KMS-11 (cell line): ENCODE results near the gene PRSS12.
"Not testable (repeated sequence)": the region's sequence is repeated elsewhere in the genome, so short reads cannot be mapped to it uniquely, and the experiment has no call there.

Experiments used
- H2AFZ ChIP-seq: fragments of 200-600 bp; sonication (generic); 2 replicates; pipeline ENCODE4 v1.6.1; 2016; ENCODE audit warnings: antibody characterized with exemption, mixed run types, low read depth
- H3K27ac ChIP-seq: fragments of 200-600 bp; sonication (generic); 2 replicates; pipeline ENCODE4 v1.6.1; 2016; ENCODE audit warnings: mild to moderate bottlenecking, mixed run types
- H3K27me3 ChIP-seq: fragments of 200-600 bp; sonication (generic); 2 replicates; pipeline ENCODE4 v1.6.1; 2017; ENCODE audit warnings: mild to moderate bottlenecking, low read depth, mixed run types, moderate library complexity; ENCODE audit not compliant: insufficient read depth
- H3K36me3 ChIP-seq: fragments of 200-600 bp; sonication (generic); 2 replicates; pipeline ENCODE4 v1.6.1; 2017; ENCODE audit warnings: mild to moderate bottlenecking, mixed run types; ENCODE audit not compliant: insufficient read depth
- H3K4me1 ChIP-seq: fragments of 200-600 bp; sonication (generic); 2 replicates; pipeline ENCODE4 v1.6.1; 2016; ENCODE audit warnings: mild to moderate bottlenecking, low read depth, mixed run types; ENCODE audit not compliant: poor library complexity, severe bottlenecking
- H3K4me2 ChIP-seq: fragments of 200-600 bp; sonication (generic); 2 replicates; pipeline ENCODE4 v1.7.0; 2016; ENCODE audit warnings: mild to moderate bottlenecking, mixed run types
- H3K4me3 ChIP-seq: fragments of 200-600 bp; sonication (generic); IDR thresholded peaks from 2 replicates; pipeline ENCODE4 v1.6.1; 2017; ENCODE audit warnings: low read depth, low read length, mixed read lengths; ENCODE audit not compliant: insufficient read depth
- H3K79me2 ChIP-seq: fragments of 200-600 bp; sonication (generic); 2 replicates; pipeline ENCODE4 v1.6.1; 2016; ENCODE audit warnings: low read depth, mixed run types; ENCODE audit not compliant: insufficient read depth
- H3K9ac ChIP-seq: fragments of 200-600 bp; sonication (generic); 2 replicates; pipeline ENCODE4 v1.6.1; 2016; ENCODE audit warnings: mild to moderate bottlenecking, mixed run types
- H4K20me1 ChIP-seq: fragments of 200-600 bp; sonication (generic); 2 replicates; pipeline ENCODE4 v1.6.1; 2016; ENCODE audit warnings: mild to moderate bottlenecking, mixed run types; ENCODE audit not compliant: insufficient read depth
- CTCF ChIP-seq: fragments of 200-600 bp; sonication (generic); conservative IDR thresholded peaks from 2 replicates; pipeline ENCODE4 v1.6.1; 2017; ENCODE audit warnings: low read depth, mild to moderate bottlenecking, antibody characterized with exemption, low read length, moderate library complexity, mixed read lengths

PRSS12 gene

GRCh38 chr4:118397623-118397979 lies 44.8 kb upstream of the PRSS12 start:
- H3K79me2 ChIP-seq, result no peaks in the 10 kb centered on the region
- H3K36me3 ChIP-seq, result no peaks in the 10 kb centered on the region
- no peak overlapping the region for H3K4me3 ChIP-seq
- no peak overlapping the region for H3K9ac ChIP-seq
- H3K27ac ChIP-seq, result no peak overlapping the region
- H4K20me1 ChIP-seq, result no peaks in the 10 kb centered on the region
- H3K4me2 ChIP-seq, result no peak overlapping the region
- no peaks in the 10 kb centered on the region for H3K4me1 ChIP-seq
- H3K27me3 ChIP-seq, result no peaks in the 10 kb centered on the region
- H2AFZ ChIP-seq, result no peak overlapping the region
- no peak for TF ChIP-seq CTCF

GRCh38 chr4:118396881-118397622 lies 44.2 kb upstream of the PRSS12 start:
- H3K36me3 ChIP-seq, result no peaks in the 10 kb centered on the region
- H3K9ac ChIP-seq, result no peak overlapping the region
- H3K79me2 ChIP-seq, result no peaks in the 10 kb centered on the region
- no peak overlapping the region for H3K4me3 ChIP-seq
- no peak overlapping the region for H3K27ac ChIP-seq
- no peak for TF ChIP-seq CTCF
- H3K4me2 ChIP-seq, result no peak overlapping the region
- H4K20me1 ChIP-seq, result no peaks in the 10 kb centered on the region
- H3K27me3 ChIP-seq, result no peaks in the 10 kb centered on the region
- H2AFZ ChIP-seq, result no peak overlapping the region
- H3K4me1 ChIP-seq, result no peaks in the 10 kb centered on the region

GRCh38 chr4:118395057-118395644 lies 42.3 kb upstream of the PRSS12 start:
- Histone ChIP-seq H4K20me1 (no peaks in the 10 kb centered on the region), H3K79me2 (no peaks in the 10 kb centered on the region), H3K27ac (no peak overlapping the region), H3K9ac (no peak overlapping the region), H3K36me3 (no peaks in the 10 kb centered on the region), H3K27me3 (no peaks in the 10 kb centered on the region), H3K4me2 (no peak overlapping the region), H2AFZ (no peak overlapping the region), H3K4me3 (no peak overlapping the region), H3K4me1 (no peaks in the 10 kb centered on the region)
- no peak for TF ChIP-seq CTCF

- H2AFZ ChIP-seq, H3K36me3 ChIP-seq, H3K4me3 ChIP-seq, H3K4me2 ChIP-seq, H3K9ac ChIP-seq, H3K79me2 ChIP-seq, H4K20me1 ChIP-seq, H3K27me3 ChIP-seq, H3K4me1 ChIP-seq, H3K27ac ChIP-seq: not testable (repeated sequence)
Observed at GRCh38 chr4:118392509-118392908, 39.7 kb upstream of the PRSS12 start.

GRCh38 chr4:118390121-118390520 lies 37.3 kb upstream of the PRSS12 start:
- H3K9ac ChIP-seq, result no peak overlapping the region

More at GRCh38 chr4:118390121-118390520, 37.3 kb upstream of the PRSS12 start:
- H3K27ac ChIP-seq, result no peak overlapping the region
- H3K79me2 ChIP-seq, result no peaks in the 10 kb centered on the region
- H4K20me1 ChIP-seq, result no peaks in the 10 kb centered on the region
- TF ChIP-seq CTCF, result no peak
- no peaks in the 10 kb centered on the region for H3K4me1 ChIP-seq
- no peak overlapping the region for H2AFZ ChIP-seq
- H3K27me3 ChIP-seq, result no peaks in the 10 kb centered on the region
- H3K36me3 ChIP-seq, result no peaks in the 10 kb centered on the region
- H3K4me3 ChIP-seq, result no peak overlapping the region
- no peak overlapping the region for H3K4me2 ChIP-seq
